ENCODE measurements around the gene MRGPRF.

Gene MRGPRF

DNA sequence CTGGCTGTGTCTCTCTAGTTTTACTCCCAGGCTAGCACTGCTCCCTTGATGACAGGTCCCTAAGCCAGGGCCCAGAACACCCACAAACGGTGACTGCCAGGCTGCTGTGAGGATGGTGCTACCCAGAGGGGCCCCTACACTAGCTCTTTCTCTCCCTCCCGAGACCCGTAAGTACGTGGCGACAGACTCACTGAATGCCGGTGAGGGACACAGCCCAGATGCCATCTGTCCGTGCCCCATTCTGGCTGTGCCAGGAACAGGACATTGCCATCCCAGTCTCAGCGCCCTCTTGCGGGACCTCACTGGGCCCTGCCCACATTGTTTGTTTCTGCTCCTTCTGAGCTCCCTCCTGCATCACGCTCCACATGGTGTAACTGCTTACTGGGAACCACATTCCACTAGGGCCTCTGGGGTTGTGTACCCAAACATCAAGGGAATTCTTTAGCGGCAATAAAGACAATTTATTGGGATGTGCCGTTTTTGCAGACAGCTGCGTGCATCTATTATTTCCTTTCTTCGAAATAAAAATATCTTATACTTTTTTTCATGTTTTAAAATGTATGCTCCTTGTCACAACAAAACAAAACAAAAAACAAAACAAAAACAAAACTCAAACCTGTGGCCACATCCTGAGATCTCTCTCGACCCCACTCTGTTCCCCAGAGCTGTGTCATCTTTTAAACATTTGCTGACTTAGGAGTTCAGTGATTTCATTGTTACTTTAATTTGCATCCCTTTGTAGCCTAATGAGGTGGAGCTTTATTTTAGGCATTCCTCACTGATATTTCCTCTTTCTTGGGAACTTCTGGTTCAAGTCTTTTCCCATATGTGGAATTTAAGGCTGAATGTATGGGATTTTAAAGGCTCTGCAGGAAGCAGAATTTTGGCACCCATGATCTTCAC, 31.3 kb upstream of the MRGPRF start:
- in situ Hi-C loops (cut with HindIII; ENCODE audit: low pct_ligation_motif_present, low sequenced_read_pairs): no loop called here

DNA sequence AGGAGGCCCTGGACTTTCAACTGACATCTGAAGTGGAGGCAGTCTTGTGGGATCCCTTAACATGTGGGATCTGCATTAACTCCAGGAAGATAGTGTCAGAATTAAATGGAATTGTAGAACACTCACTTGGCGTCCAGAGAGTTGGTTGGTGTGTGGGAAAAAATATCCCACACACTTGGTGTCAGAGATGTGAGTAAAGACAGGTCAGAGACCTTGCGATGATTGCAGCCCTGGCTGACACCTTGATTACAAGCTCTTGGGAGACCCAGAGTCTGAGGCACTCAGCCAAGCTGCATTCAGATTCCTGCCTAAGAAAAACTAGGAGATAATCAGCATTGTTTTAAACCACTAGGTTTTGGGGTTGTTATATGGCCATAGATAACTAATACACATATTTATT, 28.5 kb upstream of the MRGPRF start:
- H3K27ac ChIP-seq: peak overlapping the region; percentile 11
- no peaks in the 10 kb centered on the region for H3K36me3 ChIP-seq (replicated peaks)
- TF ChIP-seq CTCF (IDR thresholded peaks at IDR 0.05; ENCODE audit: low read depth, low read length, missing control alignments): no peak
- in situ Hi-C loops (cut with HindIII; ENCODE audit: low pct_ligation_motif_present, low sequenced_read_pairs): no loop called here
- DNase-seq: no peak
- no peak overlapping the region for H3K4me3 ChIP-seq (ENCODE audit: low read depth, low read length)
- H3K27me3 ChIP-seq (replicated peaks): no peaks in the 10 kb centered on the region

More for the DNA sequence above, 31.3 kb upstream of the MRGPRF start:
- no peaks in the 10 kb centered on the region for H3K36me3 ChIP-seq (replicated peaks)
- peak; percentile 85 for TF ChIP-seq CTCF (IDR thresholded peaks at IDR 0.05; ENCODE audit: low read depth, low read length, missing control alignments)
- H3K27me3 ChIP-seq (replicated peaks): no peaks in the 10 kb centered on the region
- H3K27ac ChIP-seq: no peak overlapping the region
- H3K4me3 ChIP-seq (ENCODE audit: low read depth, low read length): no peak overlapping the region
- peak; percentile 53 for DNase-seq

DNA sequence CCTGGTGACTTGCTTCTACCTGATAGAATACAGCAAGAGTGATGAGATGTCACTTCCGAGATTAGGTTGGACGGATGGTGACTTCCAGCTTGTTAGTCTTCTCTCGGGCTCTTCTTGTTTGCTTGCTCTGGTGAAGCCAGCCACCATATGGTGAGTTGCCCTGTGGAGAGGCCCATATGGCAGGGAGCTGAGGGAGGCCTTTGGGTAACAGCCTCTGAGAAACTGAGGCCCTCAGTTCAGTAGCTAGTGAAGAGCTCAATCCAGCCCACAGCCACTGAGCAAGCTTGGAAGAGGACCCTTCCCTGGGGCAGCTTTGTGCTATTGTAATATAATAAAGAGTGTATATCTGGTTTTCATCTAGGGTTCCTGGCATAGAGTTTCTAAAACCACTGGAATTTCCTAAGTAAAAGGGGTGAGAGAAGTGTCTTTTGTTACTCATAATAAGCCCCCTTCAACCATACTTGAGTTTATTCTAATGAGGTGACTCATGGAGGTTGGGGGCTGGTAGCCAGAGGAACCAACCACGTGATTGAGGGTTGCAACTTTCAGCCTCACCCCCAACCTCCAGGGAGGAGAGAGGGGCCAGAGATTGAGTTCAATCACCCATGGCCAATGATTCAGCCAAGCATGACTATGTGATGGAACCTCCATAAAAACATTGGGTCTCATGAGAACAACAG, 27.7 kb upstream of the MRGPRF start:
- Histone ChIP-seq H3K27me3 (replicated peaks) (no peaks in the 10 kb centered on the region), H3K27ac (peak overlapping the region; percentile 11), H3K4me3 (ENCODE audit: low read depth, low read length) (no peak overlapping the region), H3K36me3 (replicated peaks) (no peaks in the 10 kb centered on the region)
- DNase-seq: peak; percentile 57
- in situ Hi-C loops (cut with HindIII; ENCODE audit: low pct_ligation_motif_present, low sequenced_read_pairs): no loop called here
- TF ChIP-seq CTCF (IDR thresholded peaks at IDR 0.05; ENCODE audit: low read depth, low read length, missing control alignments): no peak

GRCh38 chr11:69040051-69040450, 27.0 kb upstream of the MRGPRF start:
- no peak for DNase-seq
- in situ Hi-C loops (cut with HindIII; ENCODE audit: low pct_ligation_motif_present, low sequenced_read_pairs): no loop called here
- Histone ChIP-seq H3K4me3 (ENCODE audit: low read depth, low read length) (no peak overlapping the region), H3K36me3 (replicated peaks) (no peaks in the 10 kb centered on the region), H3K27me3 (replicated peaks) (no peaks in the 10 kb centered on the region), H3K27ac (no peak overlapping the region)
- TF ChIP-seq CTCF (IDR thresholded peaks at IDR 0.05; ENCODE audit: low read depth, low read length, missing control alignments): no peak

DNA sequence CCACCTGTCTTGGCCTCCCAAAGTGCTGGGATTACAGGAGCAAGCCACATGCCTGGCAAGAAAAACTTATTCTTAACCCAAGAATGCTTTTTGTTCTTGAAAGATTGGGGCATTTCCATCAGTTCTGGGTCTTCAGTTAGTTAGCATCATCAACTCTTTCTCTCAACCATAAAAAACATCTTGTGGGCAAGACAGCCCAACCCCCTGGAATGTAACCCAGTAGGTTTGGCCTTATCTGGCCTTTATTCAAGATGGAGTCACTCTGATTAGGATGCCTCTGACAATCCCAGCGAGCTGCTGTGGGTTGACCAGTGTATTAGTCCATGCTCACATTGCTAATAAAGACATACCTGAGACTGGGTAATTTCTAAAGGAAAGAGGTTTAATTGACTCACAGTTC, 26.5 kb upstream of the MRGPRF start:
- TF ChIP-seq CTCF (IDR thresholded peaks at IDR 0.05; ENCODE audit: low read depth, low read length, missing control alignments): no peak
- no peak for DNase-seq
- in situ Hi-C loops (cut with HindIII; ENCODE audit: low pct_ligation_motif_present, low sequenced_read_pairs): no loop called here
- no peak overlapping the region for H3K27ac ChIP-seq
- no peaks in the 10 kb centered on the region for H3K27me3 ChIP-seq (replicated peaks)
- H3K4me3 ChIP-seq (ENCODE audit: low read depth, low read length): no peak overlapping the region
- H3K36me3 ChIP-seq (replicated peaks): no peaks in the 10 kb centered on the region

Measured in brain microvascular endothelial cell (primary cell).